Left lung (tissue), 10 donors: ENCODE measurements around the gene CLMP. TPM values are rescaled to one million over a fixed set of nuclear protein-coding genes. Genes with fewer than 3 reads are reported as not detected.

Source experiments
- ATAC-seq: fragments of 200-7000 bp; cut with Tn5 transposase; one replicate; pipeline ENCODE4 v1.9.1; 2020; ENCODE audit warnings: moderate library complexity
- DNase-seq, 4 donors: peaks; one replicate each; pipeline ENCODE4 v3.0.0-alpha.2; 2013 to 2020
- H3K27ac ChIP-seq, 2 donors: fragments of 200-600 bp; sonication (generic) in 1 of 2; one replicate each; pipeline versions ENCODE4 v1.5.0 to v1.8.0; 2020 to 2021
- H3K27me3 ChIP-seq, 2 donors: fragments of 200-600 bp; sonication (generic) in 1 of 2; one replicate each; pipeline versions ENCODE4 v1.5.0 to v1.8.0; 2020 to 2021
- H3K36me3 ChIP-seq, 2 donors: fragments of 200-600 bp; sonication (generic) in 1 of 2; one replicate each; pipeline versions ENCODE4 v1.5.0 to v1.8.0; 2020 to 2021
- H3K4me1 ChIP-seq, 2 donors: fragments of 200-600 bp; one replicate each; pipeline ENCODE4 v1.8.0; 2021
- H3K4me3 ChIP-seq, 2 donors: fragments of 200-600 bp; sonication (generic) in 1 of 2; one replicate each; pipeline versions ENCODE4 v1.5.0 to v1.8.0; 2020 to 2021; ENCODE audit warnings: mild to moderate bottlenecking in 1 of 2
- H3K9me3 ChIP-seq, 2 donors: fragments of 200-600 bp; sonication (generic) in 1 of 2; one replicate each; pipeline versions ENCODE4 v1.5.0 to v1.8.0; 2020 to 2021
- intact Hi-C, 2 donors: fragments of 100-400 bp; cut with DNase I; formaldehyde crosslinking; loops; one replicate each; pipeline versions ENCODE4 v1.11.2 to v1.14.2; 2022
- polyA plus RNA-seq, 6 donors: library from polyadenylated mRNA; unstranded; fragments of 120-200 nt; gene quantifications; one replicate each; pipeline ENCODE4 v1.2.1, GENCODE V29; 2013; ENCODE audit not compliant: insufficient read length in 6 of 6
- total RNA-seq, 2 donors: library from RNA; stranded (reverse); fragmentation: NEBNext Ultra II Directional; extraction: Animal tissue kit (Norgen Biotek cat#: 25700); gene quantifications; one replicate each; pipeline ENCODE4 v1.2.1, GENCODE V29; 2021
- TF ChIP-seq, protein P1 (sequence below), 2 donors: fragments of 200-600 bp; sonication (generic) in 1 of 2; IDR thresholded peaks; one replicate each; pipeline versions ENCODE4 v1.5.0 to v1.8.0; 2021; ENCODE audit warnings: antibody characterized with exemption in 2 of 2
- donor health status: DM: no; HTN: yes; CAD: no.
- donor health status: DM: no; HTN: no; CAD: no.

Gene CLMP
- total and polyA plus RNA-seq, 8 donors, result 16.5 to 22.5 (median 18.1) TPM

DNA sequence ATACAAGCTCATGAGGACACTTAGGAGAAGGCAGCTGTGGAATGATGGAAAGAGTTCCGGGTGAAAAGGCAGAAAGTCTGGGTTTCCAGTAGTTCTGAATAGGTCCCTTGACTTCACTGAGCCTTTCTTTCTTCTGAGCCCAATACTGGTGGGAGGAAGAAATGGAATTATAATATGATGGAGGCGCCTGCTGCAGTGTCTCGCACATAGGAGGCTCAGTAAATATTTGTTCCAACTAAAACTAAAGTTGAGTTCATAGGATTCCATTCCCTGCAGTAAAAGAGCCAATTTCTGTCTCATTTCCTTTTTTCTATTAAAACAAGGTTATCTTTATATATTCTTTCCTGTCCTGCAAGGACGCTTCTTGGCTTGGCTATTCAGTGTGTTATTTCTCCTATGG is 5.2 kb upstream of the CLMP start:
- Histone ChIP-seq H3K27ac (no peak overlapping the region), H3K27me3 (peaks cover 13 to 52% of the 10 kb centered on the region in 2 donors), H3K4me1 (peaks cover 5 to 12% of the 10 kb centered on the region in 2 donors), H3K4me3 (no peak overlapping the region), H3K36me3 (no peaks in the 10 kb centered on the region), H3K9me3 (no peaks in the 10 kb centered on the region)
- DNase-seq, result no peak
- TF ChIP-seq, protein P1, sequence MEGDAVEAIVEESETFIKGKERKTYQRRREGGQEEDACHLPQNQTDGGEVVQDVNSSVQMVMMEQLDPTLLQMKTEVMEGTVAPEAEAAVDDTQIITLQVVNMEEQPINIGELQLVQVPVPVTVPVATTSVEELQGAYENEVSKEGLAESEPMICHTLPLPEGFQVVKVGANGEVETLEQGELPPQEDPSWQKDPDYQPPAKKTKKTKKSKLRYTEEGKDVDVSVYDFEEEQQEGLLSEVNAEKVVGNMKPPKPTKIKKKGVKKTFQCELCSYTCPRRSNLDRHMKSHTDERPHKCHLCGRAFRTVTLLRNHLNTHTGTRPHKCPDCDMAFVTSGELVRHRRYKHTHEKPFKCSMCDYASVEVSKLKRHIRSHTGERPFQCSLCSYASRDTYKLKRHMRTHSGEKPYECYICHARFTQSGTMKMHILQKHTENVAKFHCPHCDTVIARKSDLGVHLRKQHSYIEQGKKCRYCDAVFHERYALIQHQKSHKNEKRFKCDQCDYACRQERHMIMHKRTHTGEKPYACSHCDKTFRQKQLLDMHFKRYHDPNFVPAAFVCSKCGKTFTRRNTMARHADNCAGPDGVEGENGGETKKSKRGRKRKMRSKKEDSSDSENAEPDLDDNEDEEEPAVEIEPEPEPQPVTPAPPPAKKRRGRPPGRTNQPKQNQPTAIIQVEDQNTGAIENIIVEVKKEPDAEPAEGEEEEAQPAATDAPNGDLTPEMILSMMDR (IDR thresholded peaks at IDR 0.05), result no peak
- intact Hi-C loops, result no loop called here
- no peak for ATAC-seq

DNA sequence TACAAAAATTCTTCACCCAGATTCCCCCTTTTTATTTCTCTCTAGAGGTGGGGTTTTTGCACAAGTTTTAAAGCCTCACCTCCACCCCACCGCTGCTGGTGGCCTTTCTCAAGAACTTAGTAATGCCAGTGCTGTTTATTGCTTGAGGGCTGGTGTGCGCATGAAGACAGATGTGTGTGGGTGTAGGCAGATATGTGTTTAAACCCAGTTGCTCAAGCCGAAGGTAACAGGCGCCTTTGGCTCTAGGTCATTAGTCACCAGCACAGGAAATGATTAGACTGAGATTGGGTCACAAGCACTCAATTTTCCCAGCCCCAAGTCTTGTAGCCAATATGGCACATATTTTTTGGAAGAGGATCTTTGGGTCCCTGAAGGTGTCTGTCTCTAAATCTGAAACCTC is 2.7 kb upstream of the CLMP start:
- no peak overlapping the region for H3K27ac ChIP-seq
- ATAC-seq (no peak), DNase-seq (no peak)
- no peaks in the 10 kb centered on the region for H3K9me3 ChIP-seq
- peaks cover 28 to 78% of the 10 kb centered on the region in 2 donors for H3K27me3 ChIP-seq
- H3K36me3 ChIP-seq, result no peaks in the 10 kb centered on the region
- no peak overlapping the region for H3K4me3 ChIP-seq
- TF ChIP-seq, protein P1 (IDR thresholded peaks at IDR 0.05), result no peak
- H3K4me1 ChIP-seq, result peaks cover 5 to 15% of the 10 kb centered on the region in 2 donors
- intact Hi-C loops, result no loop called here

DNA sequence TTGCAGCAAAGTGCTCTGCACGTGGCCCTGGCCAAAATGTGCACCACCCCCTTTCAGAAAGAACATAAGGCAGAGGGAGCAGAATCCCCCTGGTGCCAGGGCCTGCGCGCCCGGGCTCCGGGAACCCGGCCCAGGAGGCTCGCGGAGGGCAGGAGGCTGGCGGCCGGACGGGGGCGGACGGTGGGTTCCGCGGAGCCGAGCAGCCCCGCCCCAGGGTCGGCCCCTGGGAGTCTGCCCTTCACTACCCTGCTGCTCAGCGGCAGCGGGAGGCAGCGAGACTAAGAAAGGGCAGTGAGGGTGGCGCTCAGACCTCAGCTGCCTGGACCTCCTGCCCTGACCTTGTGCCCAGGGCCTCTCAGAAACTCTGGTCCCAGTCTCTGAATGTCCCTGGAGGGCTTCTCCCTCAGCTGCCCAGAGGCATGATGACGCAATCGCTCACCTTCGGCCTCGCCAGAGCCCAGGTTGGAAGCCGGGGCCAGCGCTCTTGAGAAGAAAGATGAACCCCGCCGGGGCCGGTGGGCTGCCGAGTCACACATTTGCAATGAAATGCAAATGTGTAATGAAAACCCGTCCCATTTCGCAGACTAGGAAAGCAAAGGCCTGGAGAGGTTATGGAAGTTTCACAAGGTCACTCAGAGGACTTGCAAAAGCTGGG is 1.1 kb upstream of the CLMP start:
- intact Hi-C loops, result no loop called here
- Histone ChIP-seq H3K4me3 (no peak overlapping the region), H3K27me3 (peaks cover 28 to 91% of the 10 kb centered on the region in 2 donors), H3K4me1 (peaks cover 5 to 15% of the 10 kb centered on the region in 2 donors), H3K9me3 (no peaks in the 10 kb centered on the region), H3K36me3 (no peaks in the 10 kb centered on the region), H3K27ac (no peak overlapping the region)
- DNase-seq (no peak), ATAC-seq (no peak)
- TF ChIP-seq, protein P1 (IDR thresholded peaks at IDR 0.05), result no peak

DNA sequence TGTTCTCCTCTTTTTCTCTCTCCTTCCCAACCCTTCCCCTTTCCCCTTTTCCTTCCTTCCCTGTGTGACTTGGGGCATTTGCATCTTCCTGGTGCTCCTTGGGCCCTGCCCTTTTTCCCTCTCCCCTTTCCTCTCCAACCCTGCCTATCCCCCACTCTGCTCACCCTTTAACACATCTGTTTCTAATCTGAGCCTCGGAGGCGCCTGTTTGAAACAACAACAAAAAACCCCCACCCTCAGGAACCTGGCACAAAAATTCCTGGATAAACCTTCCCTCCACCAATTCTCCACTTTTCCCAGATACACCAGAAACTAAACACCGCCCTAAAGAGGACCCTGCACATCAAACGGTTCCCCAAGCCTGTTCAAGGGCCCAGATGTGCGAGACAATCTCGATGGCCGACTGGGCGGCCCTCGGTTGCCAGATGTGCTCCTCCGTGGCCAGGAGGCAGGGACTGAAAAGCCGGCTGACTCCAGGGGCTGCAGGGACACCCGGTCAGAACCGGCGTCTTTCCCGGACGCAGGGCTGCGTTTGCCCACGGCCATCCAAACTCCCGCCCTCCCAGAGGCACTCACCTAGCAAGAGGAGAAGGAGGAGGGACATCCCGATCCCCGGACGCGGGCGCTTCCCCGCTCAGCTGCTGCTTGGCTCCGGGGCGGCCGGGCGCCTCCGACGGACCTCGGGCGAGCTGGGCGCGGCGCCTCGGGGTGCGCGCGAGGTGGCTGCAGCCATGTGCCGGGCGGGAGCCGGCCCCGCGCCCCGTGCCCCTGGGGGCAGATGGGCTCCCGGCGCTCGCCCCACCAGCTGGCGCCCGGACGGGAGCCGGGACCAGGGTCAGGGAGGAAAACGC is 486 bp downstream of the CLMP start:
- no peaks in the 10 kb centered on the region for H3K36me3 ChIP-seq
- intact Hi-C loops, result no loop called here
- H3K27me3 ChIP-seq, result peaks cover 28 to 96% of the 10 kb centered on the region in 2 donors
- TF ChIP-seq, protein P1 (IDR thresholded peaks at IDR 0.05), result no peak
- H3K4me1 ChIP-seq, result peaks cover 5 to 15% of the 10 kb centered on the region in 2 donors
- H3K27ac ChIP-seq, result peak overlapping the region; percentile 33 to 50
- no peaks in the 10 kb centered on the region for H3K9me3 ChIP-seq
- DNase-seq, result peak in 1 of 4 donors; percentile 78
- peak overlapping the region; percentile 21 to 31 for H3K4me3 ChIP-seq
- ATAC-seq, result peak; percentile 65

DNA sequence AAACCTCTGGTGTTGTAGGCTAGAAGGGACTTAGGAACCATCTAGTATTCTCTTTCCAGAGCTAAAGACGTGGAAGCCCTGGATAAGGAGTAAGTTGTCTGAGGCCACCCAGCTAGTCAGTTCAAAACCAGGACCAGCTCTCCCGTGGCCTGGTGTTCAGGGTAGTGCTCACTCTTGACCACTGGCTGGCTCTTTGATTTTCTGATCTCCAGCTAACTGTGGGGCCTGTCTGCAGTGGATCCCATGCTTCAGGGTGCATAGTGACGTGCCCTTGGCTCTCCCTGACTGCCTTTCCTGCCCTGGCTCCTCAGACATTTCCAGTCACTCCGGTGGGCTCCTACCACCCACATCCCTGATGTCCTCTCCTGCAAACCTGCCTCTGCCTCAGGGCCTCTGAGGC is 1.3 kb downstream of the CLMP start:
- peak overlapping the region; percentile 21 to 31 for H3K4me3 ChIP-seq
- ATAC-seq, result peak; percentile 11
- peaks cover 28 to 94% of the 10 kb centered on the region in 2 donors for H3K27me3 ChIP-seq
- peak overlapping the region in 1 of 2 donors; percentile 50 for H3K27ac ChIP-seq
- no peaks in the 10 kb centered on the region for H3K9me3 ChIP-seq
- intact Hi-C loops, result no loop called here
- H3K36me3 ChIP-seq, result no peaks in the 10 kb centered on the region
- H3K4me1 ChIP-seq, result peaks cover 5 to 15% of the 10 kb centered on the region in 2 donors
- TF ChIP-seq, protein P1 (IDR thresholded peaks at IDR 0.05), result no peak
- no peak for DNase-seq
